ENCODE data around the gene SLC13A2.

DNA sequence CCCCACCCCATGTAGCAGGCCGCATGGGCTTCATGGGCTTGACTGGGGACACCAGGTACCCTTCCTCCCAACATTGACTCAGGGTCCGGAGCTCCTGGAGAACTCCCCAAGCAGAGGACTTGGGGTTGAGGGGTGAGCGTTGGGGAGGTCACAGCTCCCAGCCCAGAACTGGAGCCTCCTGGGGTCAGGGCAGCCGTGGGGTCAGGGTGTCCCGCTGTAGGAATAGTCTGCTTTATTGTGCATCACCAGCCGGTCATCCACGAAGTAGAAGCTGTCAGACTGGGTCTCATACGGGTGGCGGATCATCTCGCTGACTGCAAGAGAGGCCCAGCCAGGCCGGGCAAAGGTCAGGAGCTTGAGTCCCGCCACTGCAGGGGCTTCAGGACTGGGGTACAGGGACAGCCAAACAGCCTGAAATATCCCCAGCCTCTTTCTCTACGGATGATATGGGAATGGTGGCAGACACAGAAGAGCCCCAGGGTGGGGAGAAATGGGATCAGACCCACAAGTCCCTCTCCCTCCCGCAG is 73.7 kb downstream of the SLC13A2 start:
- TF ChIP-seq, protein P1, sequence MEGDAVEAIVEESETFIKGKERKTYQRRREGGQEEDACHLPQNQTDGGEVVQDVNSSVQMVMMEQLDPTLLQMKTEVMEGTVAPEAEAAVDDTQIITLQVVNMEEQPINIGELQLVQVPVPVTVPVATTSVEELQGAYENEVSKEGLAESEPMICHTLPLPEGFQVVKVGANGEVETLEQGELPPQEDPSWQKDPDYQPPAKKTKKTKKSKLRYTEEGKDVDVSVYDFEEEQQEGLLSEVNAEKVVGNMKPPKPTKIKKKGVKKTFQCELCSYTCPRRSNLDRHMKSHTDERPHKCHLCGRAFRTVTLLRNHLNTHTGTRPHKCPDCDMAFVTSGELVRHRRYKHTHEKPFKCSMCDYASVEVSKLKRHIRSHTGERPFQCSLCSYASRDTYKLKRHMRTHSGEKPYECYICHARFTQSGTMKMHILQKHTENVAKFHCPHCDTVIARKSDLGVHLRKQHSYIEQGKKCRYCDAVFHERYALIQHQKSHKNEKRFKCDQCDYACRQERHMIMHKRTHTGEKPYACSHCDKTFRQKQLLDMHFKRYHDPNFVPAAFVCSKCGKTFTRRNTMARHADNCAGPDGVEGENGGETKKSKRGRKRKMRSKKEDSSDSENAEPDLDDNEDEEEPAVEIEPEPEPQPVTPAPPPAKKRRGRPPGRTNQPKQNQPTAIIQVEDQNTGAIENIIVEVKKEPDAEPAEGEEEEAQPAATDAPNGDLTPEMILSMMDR (conservative IDR thresholded peaks at IDR 0.05; ENCODE audit: low read depth, low read length) = no peak
- TF ChIP-seq POLR2A (IDR thresholded peaks at IDR 0.05; ENCODE audit: low read depth, low read length) = no peak
- TF ChIP-seq, protein P2, sequence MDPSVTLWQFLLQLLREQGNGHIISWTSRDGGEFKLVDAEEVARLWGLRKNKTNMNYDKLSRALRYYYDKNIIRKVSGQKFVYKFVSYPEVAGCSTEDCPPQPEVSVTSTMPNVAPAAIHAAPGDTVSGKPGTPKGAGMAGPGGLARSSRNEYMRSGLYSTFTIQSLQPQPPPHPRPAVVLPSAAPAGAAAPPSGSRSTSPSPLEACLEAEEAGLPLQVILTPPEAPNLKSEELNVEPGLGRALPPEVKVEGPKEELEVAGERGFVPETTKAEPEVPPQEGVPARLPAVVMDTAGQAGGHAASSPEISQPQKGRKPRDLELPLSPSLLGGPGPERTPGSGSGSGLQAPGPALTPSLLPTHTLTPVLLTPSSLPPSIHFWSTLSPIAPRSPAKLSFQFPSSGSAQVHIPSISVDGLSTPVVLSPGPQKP (IDR thresholded peaks at IDR 0.05; ENCODE audit: borderline replicate concordance, low read depth, low read length) = no peak
- no peak for TF ChIP-seq CEBPB (IDR thresholded peaks at IDR 0.05; ENCODE audit: low read depth, low read length)
- TF ChIP-seq, protein P3, sequence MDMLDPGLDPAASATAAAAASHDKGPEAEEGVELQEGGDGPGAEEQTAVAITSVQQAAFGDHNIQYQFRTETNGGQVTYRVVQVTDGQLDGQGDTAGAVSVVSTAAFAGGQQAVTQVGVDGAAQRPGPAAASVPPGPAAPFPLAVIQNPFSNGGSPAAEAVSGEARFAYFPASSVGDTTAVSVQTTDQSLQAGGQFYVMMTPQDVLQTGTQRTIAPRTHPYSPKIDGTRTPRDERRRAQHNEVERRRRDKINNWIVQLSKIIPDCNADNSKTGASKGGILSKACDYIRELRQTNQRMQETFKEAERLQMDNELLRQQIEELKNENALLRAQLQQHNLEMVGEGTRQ (IDR thresholded peaks at IDR 0.05; ENCODE audit: low read depth, low read length) = no peak
- TF ChIP-seq MAZ (IDR thresholded peaks at IDR 0.05; ENCODE audit: borderline replicate concordance, low read depth, low read length) = no peak
- TF ChIP-seq BHLHE40 (IDR thresholded peaks at IDR 0.05; ENCODE audit: low read depth, low read length) = no peak
- TF ChIP-seq RCOR1 (IDR thresholded peaks at IDR 0.05; ENCODE audit: insufficient replicate concordance, low read length) = no peak
- TF ChIP-seq RFX5 (IDR thresholded peaks at IDR 0.05; ENCODE audit: low read depth, low read length) = no peak
- no peak for TF ChIP-seq SMC3 (IDR thresholded peaks at IDR 0.05; ENCODE audit: low read depth, low read length)
- TF ChIP-seq MXI1 (IDR thresholded peaks at IDR 0.05; ENCODE audit: borderline replicate concordance, low read depth, low read length) = no peak
